GM10266 (cell line): Measurements from ENCODE around the gene SP2.
"Not testable (repeated sequence)": the region's sequence is repeated elsewhere in the genome, so short reads cannot be mapped to it uniquely, and the experiment has no call there.

Experiments
- DNase-seq: peaks from one replicate; pipeline ENCODE4 v3.0.0; 2012; ENCODE audit errors: extremely low spot score
- CTCF ChIP-seq: IDR thresholded peaks from 2 replicates; pipeline ENCODE4 v1.5.1; 2012; ENCODE audit warnings: mild to moderate bottlenecking, low read depth; ENCODE audit not compliant: control insufficient read depth, insufficient read depth; ENCODE audit errors: missing control alignments

SP2 gene

DNA sequence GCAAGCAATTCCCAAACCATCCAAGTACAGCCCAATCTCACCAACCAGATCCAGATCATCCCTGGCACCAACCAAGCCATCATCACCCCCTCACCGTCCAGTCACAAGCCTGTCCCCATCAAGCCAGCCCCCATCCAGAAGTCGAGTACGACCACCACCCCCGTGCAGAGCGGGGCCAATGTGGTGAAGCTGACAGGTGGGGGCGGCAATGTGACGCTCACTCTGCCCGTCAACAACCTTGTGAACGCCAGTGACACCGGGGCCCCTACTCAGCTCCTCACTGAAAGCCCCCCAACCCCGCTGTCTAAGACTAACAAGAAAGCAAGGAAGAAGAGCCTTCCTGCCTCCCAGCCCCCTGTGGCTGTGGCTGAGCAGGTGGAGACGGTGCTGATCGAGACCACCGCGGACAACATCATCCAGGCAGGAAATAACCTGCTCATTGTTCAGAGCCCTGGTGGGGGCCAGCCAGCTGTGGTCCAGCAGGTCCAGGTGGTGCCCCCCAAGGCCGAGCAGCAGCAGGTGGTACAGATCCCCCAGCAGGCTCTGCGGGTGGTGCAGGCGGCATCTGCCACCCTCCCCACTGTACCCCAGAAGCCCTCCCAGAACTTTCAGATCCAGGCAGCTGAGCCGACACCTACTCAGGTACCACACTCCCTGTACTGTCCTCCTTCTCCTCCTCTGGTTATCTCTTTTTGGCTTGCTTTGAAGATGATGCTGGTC, 20.6 kb downstream of the SP2 start:
- no peak for TF ChIP-seq CTCF
- no peak for DNase-seq

GRCh38 chr17:47917581-47917980, 21.5 kb downstream of the SP2 start:
- TF ChIP-seq CTCF: no peak
- no peak for DNase-seq

- no peak for DNase-seq
- TF ChIP-seq CTCF: no peak
These were observed 22.0 kb downstream of the SP2 start for GRCh38 chr17:47918006-47918405.

GRCh38 chr17:47918991-47919390, 23.0 kb downstream of the SP2 start:
- TF ChIP-seq CTCF: no peak
- DNase-seq: no peak

- not testable (repeated sequence) for DNase-seq
These were observed 23.9 kb downstream of the SP2 start for GRCh38 chr17:47919889-47920288.

- DNase-seq: no peak
- no peak for TF ChIP-seq CTCF
These were observed 29.0 kb downstream of the SP2 start for GRCh38 chr17:47924785-47925677.

DNA sequence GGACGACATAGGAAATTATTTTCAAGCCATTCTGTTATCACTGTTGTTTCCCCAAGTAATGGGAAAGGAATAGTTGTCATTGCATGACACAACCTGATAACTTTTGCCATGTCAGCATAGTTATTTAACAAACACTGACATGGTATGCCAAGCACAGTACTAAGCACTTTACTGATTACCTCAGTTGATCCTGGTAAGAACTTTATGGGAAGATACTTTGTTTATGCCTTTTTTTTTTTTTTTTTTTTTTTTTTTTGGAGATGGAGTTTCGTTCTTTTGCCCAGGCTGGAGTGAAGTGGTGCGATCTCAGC, 29.6 kb downstream of the SP2 start:
- DNase-seq: no peak
- TF ChIP-seq CTCF: no peak

GRCh38 chr17:47927821-47928400, 31.9 kb downstream of the SP2 start:
- TF ChIP-seq CTCF: no peak

More at GRCh38 chr17:47927821-47928400, 31.9 kb downstream of the SP2 start:
- DNase-seq: no peak
